Measurements from ENCODE around the gene RHOV.

DNA sequence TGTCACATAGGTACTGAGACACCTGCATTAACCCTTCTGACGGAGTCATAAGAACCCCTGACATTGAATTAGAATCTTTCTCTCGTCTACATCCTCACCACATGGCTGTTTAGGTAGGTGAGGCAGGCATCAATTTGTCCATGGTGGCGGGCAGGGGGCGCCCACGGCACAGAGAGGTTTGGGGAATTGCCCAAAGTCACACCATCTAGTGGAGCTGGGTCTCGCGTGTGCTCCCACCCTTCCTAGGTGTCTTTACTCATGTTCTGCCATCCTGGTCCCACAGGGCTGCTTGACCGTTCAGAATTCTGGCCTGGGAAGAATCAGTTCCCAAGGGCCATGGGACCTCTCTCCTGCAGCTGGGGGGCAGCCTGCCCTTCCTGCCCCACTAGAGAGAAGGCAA, 40.5 kb upstream of the RHOV start:
- TF ChIP-seq, protein P1, sequence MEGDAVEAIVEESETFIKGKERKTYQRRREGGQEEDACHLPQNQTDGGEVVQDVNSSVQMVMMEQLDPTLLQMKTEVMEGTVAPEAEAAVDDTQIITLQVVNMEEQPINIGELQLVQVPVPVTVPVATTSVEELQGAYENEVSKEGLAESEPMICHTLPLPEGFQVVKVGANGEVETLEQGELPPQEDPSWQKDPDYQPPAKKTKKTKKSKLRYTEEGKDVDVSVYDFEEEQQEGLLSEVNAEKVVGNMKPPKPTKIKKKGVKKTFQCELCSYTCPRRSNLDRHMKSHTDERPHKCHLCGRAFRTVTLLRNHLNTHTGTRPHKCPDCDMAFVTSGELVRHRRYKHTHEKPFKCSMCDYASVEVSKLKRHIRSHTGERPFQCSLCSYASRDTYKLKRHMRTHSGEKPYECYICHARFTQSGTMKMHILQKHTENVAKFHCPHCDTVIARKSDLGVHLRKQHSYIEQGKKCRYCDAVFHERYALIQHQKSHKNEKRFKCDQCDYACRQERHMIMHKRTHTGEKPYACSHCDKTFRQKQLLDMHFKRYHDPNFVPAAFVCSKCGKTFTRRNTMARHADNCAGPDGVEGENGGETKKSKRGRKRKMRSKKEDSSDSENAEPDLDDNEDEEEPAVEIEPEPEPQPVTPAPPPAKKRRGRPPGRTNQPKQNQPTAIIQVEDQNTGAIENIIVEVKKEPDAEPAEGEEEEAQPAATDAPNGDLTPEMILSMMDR (conservative IDR thresholded peaks at IDR 0.05) = no peak
- no peak for TF ChIP-seq EZH2 (IDR thresholded peaks at IDR 0.05; ENCODE audit: low read depth)

Data from PC-9 (cell line).